ENCODE data around the gene SCART1. TPM values are rescaled to one million over a fixed set of nuclear protein-coding genes. Genes with fewer than 3 reads are reported as not detected.
"Not testable (repeated sequence)": the region's sequence is repeated elsewhere in the genome, so short reads cannot be mapped to it uniquely, and the experiment has no call there.

The SCART1 gene
- total and polyA plus RNA-seq, 2 donors (not counting 1 experiment from before 2014, with no cell fraction given): 0.84 to 2.5 TPM

- no peak overlapping the region for H3K27ac ChIP-seq (ENCODE audit: insufficient read depth, low read length)
- H3K9me3 ChIP-seq (ENCODE audit: control insufficient read depth, insufficient read depth, low read depth, low read length): no peaks in the 10 kb centered on the region
- no peaks in the 10 kb centered on the region for H3K4me1 ChIP-seq (ENCODE audit: control insufficient read depth, extremely low read depth, insufficient read depth, low read length)
- TF ChIP-seq CTCF (conservative IDR thresholded peaks at IDR 0.05 in 1 of 2, IDR thresholded peaks at IDR 0.05 in 1 of 2; ENCODE audit: low read depth in 1 of 2, low read length in 2 of 2): no peak
- no peak for TF ChIP-seq EZH2 (IDR thresholded peaks at IDR 0.05; ENCODE audit: low read length, missing control alignments)
- no peak overlapping the region for H3K4me3 ChIP-seq (replicated peaks in 1 of 4; ENCODE audit: control extremely low read depth in 1 of 4, insufficient read depth in 1 of 4, low read depth in 3 of 4, low read length in 4 of 4)
- H3K27me3 ChIP-seq (ENCODE audit: control insufficient read depth, insufficient read depth, low read length): no peaks in the 10 kb centered on the region
- no peaks in the 10 kb centered on the region for H3K36me3 ChIP-seq (ENCODE audit: control insufficient read depth, insufficient read depth, low read length)
- no peaks in the 10 kb centered on the region for H3K79me2 ChIP-seq (ENCODE audit: control insufficient read depth, insufficient read depth, low read length)
- no peak for DNase-seq (ENCODE audit: low read depth in 2 of 2)
- H2AFZ ChIP-seq (ENCODE audit: low read length): no peak overlapping the region
- H3K4me2 ChIP-seq (ENCODE audit: extremely low read depth, insufficient read depth, low read length): no peak overlapping the region
- no peak overlapping the region for H3K9ac ChIP-seq (ENCODE audit: insufficient read depth, low read length)
- no peaks in the 10 kb centered on the region for H4K20me1 ChIP-seq (ENCODE audit: control insufficient read depth, extremely low read depth, insufficient read depth, low read length)
These were observed 36.3 kb downstream of the SCART1 start for GRCh38 chr10:133489816-133490588.

- not testable (repeated sequence) for H3K4me1 ChIP-seq (ENCODE audit: control insufficient read depth, extremely low read depth, insufficient read depth, low read length); H4K20me1 ChIP-seq (ENCODE audit: control insufficient read depth, extremely low read depth, insufficient read depth, low read length); DNase-seq (ENCODE audit: low read depth in 2 of 2); H3K4me2 ChIP-seq (ENCODE audit: extremely low read depth, insufficient read depth, low read length); H3K9me3 ChIP-seq (ENCODE audit: control insufficient read depth, insufficient read depth, low read depth, low read length); H3K9ac ChIP-seq (ENCODE audit: insufficient read depth, low read length); H3K4me3 ChIP-seq (replicated peaks in 1 of 4; ENCODE audit: control extremely low read depth in 1 of 4, insufficient read depth in 1 of 4, low read depth in 3 of 4, low read length in 4 of 4); H3K36me3 ChIP-seq (ENCODE audit: control insufficient read depth, insufficient read depth, low read length); H3K27ac ChIP-seq (ENCODE audit: insufficient read depth, low read length); H3K27me3 ChIP-seq (ENCODE audit: control insufficient read depth, insufficient read depth, low read length); H3K79me2 ChIP-seq (ENCODE audit: control insufficient read depth, insufficient read depth, low read length); H2AFZ ChIP-seq (ENCODE audit: low read length)
These were observed 39.8 kb downstream of the SCART1 start for GRCh38 chr10:133493562-133493961.

- H3K4me2 ChIP-seq (ENCODE audit: extremely low read depth, insufficient read depth, low read length); H4K20me1 ChIP-seq (ENCODE audit: control insufficient read depth, extremely low read depth, insufficient read depth, low read length); H3K9ac ChIP-seq (ENCODE audit: insufficient read depth, low read length); H3K27ac ChIP-seq (ENCODE audit: insufficient read depth, low read length); H3K36me3 ChIP-seq (ENCODE audit: control insufficient read depth, insufficient read depth, low read length); H3K27me3 ChIP-seq (ENCODE audit: control insufficient read depth, insufficient read depth, low read length); H3K9me3 ChIP-seq (ENCODE audit: control insufficient read depth, insufficient read depth, low read depth, low read length); H3K79me2 ChIP-seq (ENCODE audit: control insufficient read depth, insufficient read depth, low read length); H3K4me3 ChIP-seq (replicated peaks in 1 of 4; ENCODE audit: control extremely low read depth in 1 of 4, insufficient read depth in 1 of 4, low read depth in 3 of 4, low read length in 4 of 4); H2AFZ ChIP-seq (ENCODE audit: low read length); H3K4me1 ChIP-seq (ENCODE audit: control insufficient read depth, extremely low read depth, insufficient read depth, low read length): not testable (repeated sequence)
- TF ChIP-seq CTCF (conservative IDR thresholded peaks at IDR 0.05 in 1 of 2, IDR thresholded peaks at IDR 0.05 in 1 of 2; ENCODE audit: low read depth in 1 of 2, low read length in 2 of 2): peak; percentile 20 to 43
- DNase-seq (ENCODE audit: low read depth in 2 of 2): peak in 1 of 2 donors; percentile 19
These were observed 43.6 kb downstream of the SCART1 start for GRCh38 chr10:133497363-133497762.

- not testable (repeated sequence) for DNase-seq (ENCODE audit: low read depth in 2 of 2); H3K9me3 ChIP-seq (ENCODE audit: control insufficient read depth, insufficient read depth, low read depth, low read length); H3K4me1 ChIP-seq (ENCODE audit: control insufficient read depth, extremely low read depth, insufficient read depth, low read length); H3K4me2 ChIP-seq (ENCODE audit: extremely low read depth, insufficient read depth, low read length); H4K20me1 ChIP-seq (ENCODE audit: control insufficient read depth, extremely low read depth, insufficient read depth, low read length); H3K79me2 ChIP-seq (ENCODE audit: control insufficient read depth, insufficient read depth, low read length); H3K27me3 ChIP-seq (ENCODE audit: control insufficient read depth, insufficient read depth, low read length); H3K9ac ChIP-seq (ENCODE audit: insufficient read depth, low read length); H3K36me3 ChIP-seq (ENCODE audit: control insufficient read depth, insufficient read depth, low read length); H3K27ac ChIP-seq (ENCODE audit: insufficient read depth, low read length); H3K4me3 ChIP-seq (replicated peaks in 1 of 4; ENCODE audit: control extremely low read depth in 1 of 4, insufficient read depth in 1 of 4, low read depth in 3 of 4, low read length in 4 of 4); H2AFZ ChIP-seq (ENCODE audit: low read length)
These were observed 45.4 kb downstream of the SCART1 start for GRCh38 chr10:133499176-133499575.

- not testable (repeated sequence) for H3K27ac ChIP-seq (ENCODE audit: insufficient read depth, low read length); H4K20me1 ChIP-seq (ENCODE audit: control insufficient read depth, extremely low read depth, insufficient read depth, low read length); DNase-seq (ENCODE audit: low read depth in 2 of 2); H2AFZ ChIP-seq (ENCODE audit: low read length); H3K4me3 ChIP-seq (replicated peaks in 1 of 4; ENCODE audit: control extremely low read depth in 1 of 4, insufficient read depth in 1 of 4, low read depth in 3 of 4, low read length in 4 of 4); H3K9ac ChIP-seq (ENCODE audit: insufficient read depth, low read length); H3K4me1 ChIP-seq (ENCODE audit: control insufficient read depth, extremely low read depth, insufficient read depth, low read length); H3K36me3 ChIP-seq (ENCODE audit: control insufficient read depth, insufficient read depth, low read length); H3K79me2 ChIP-seq (ENCODE audit: control insufficient read depth, insufficient read depth, low read length); H3K9me3 ChIP-seq (ENCODE audit: control insufficient read depth, insufficient read depth, low read depth, low read length); H3K27me3 ChIP-seq (ENCODE audit: control insufficient read depth, insufficient read depth, low read length); H3K4me2 ChIP-seq (ENCODE audit: extremely low read depth, insufficient read depth, low read length)
These were observed 47.2 kb downstream of the SCART1 start for GRCh38 chr10:133500897-133501296.

Data from fibroblast of lung (primary cell).